Astrocyte (in vitro differentiated cells and primary cell): Measurements from ENCODE around the gene ZNF23.

Experiments used
- CTCF ChIP-seq: IDR thresholded peaks from 2 replicates; pipeline ENCODE4 v1.5.1; 2011; ENCODE audit warnings: low read depth, mild to moderate bottlenecking, inconsistent platforms, low read length, moderate library complexity; ENCODE audit not compliant: insufficient read depth
- EZH2 ChIP-seq: IDR thresholded peaks from 2 replicates; pipeline ENCODE4 v1.6.1; 2012; ENCODE audit warnings: mild to moderate bottlenecking, low read length, inconsistent platforms; ENCODE audit not compliant: insufficient read depth

- no peak for TF ChIP-seq CTCF
- TF ChIP-seq EZH2 = no peak
Measured at GRCh38 chr16:71501547-71501946, 39.5 kb upstream of the ZNF23 start.
